K562 (cell line): Measurements from ENCODE around the gene ALOXE3. TPM values are rescaled to one million over a fixed set of nuclear protein-coding genes. Genes with fewer than 3 reads are reported as not detected.

Source experiments
- ATAC-seq: fragments of 200-7000 bp; cut with Tn5 transposase; 3 replicates; pipeline ENCODE4 v1.9.1; 2020; ENCODE audit warnings: moderate library complexity
- BruUV-seq: library from RNA; stranded (reverse); fragments of 400-500 nt; replicated peaks from 2 replicates; lab custom pipeline; 2021; lab: Mats Ljungman, UMichigan
- CTCF ChIA-PET: fragments of 300-600 bp; formaldehyde crosslinking; extraction: SDS; loops from one replicate; lab custom pipeline; 2021; ENCODE audit warnings: low intra/inter-chr PET ratio; lab: Yijun Ruan, JAX
- POLR2A ChIA-PET: fragments of 300-600, 350-650 bp; sonication (Branson Sonifier 250); formaldehyde crosslinking; extraction: SDS; loops from one replicate; lab custom pipeline; 2021; ENCODE audit warnings: antibody characterized with exemption, inconsistent platforms; lab: Yijun Ruan, JAX
- DNase-seq, 4 experiments: peaks; one replicate each; pipeline versions ENCODE4 v3.0.0 to v3.0.0-alpha.2; 2011 to 2018; ENCODE audit warnings: low spot score in 3 of 4, mixed read lengths in 3 of 4; ENCODE audit errors: extremely low read depth in 1 of 4
- FAIRE-seq: peaks from 2 replicates; lab custom pipeline; 2011; peaks lifted over from hg19 to GRCh38; lab: Jason Lieb, UNC
- H2AFZ ChIP-seq: 2 replicates; pipeline ENCODE4 v1.6.0; 2011; ENCODE audit warnings: low read depth, low read length, control low read depth, inconsistent platforms
- H3K27ac ChIP-seq: fragments of 200-600 bp; 3 replicates; pipeline ENCODE4 v1.8.0; 2011; ENCODE audit warnings: low read depth, mild to moderate bottlenecking, control low read depth, inconsistent platforms, low read length, moderate library complexity, mixed read lengths; ENCODE audit errors: extremely low read depth
- H3K27me3 ChIP-seq, 2 experiments: fragments of 300-600 bp in 1 of 2; 2 replicates in 1 of 2; 3 replicates in 1 of 2; pipeline versions ENCODE4 v1.6.0 to v1.8.0; 2011; ENCODE audit warnings: inconsistent platforms in 2 of 2, low read length in 2 of 2, mild to moderate bottlenecking in 1 of 2, mixed read lengths in 1 of 2, moderate library complexity in 1 of 2; ENCODE audit not compliant: control insufficient read depth in 2 of 2, insufficient read depth in 2 of 2
- H3K36me3 ChIP-seq: fragments of 300-600 bp; 3 replicates; pipeline ENCODE4 v1.8.0; 2011; ENCODE audit warnings: mild to moderate bottlenecking, low read length, inconsistent platforms; ENCODE audit not compliant: control insufficient read depth, insufficient read depth
- H3K4me1 ChIP-seq, 2 experiments: fragments of 200-600 bp in 1 of 2; replicated peaks in 1 of 2; 2 replicates in 1 of 2; 3 replicates in 1 of 2; pipeline versions ENCODE4 v1.5.1 to v1.8.0; 2011; ENCODE audit warnings: inconsistent platforms in 2 of 2, low read length in 2 of 2, mild to moderate bottlenecking in 1 of 2, mixed read lengths in 1 of 2, moderate library complexity in 1 of 2; ENCODE audit not compliant: control insufficient read depth in 2 of 2, insufficient read depth in 2 of 2
- H3K4me2 ChIP-seq: 2 replicates; pipeline ENCODE4 v1.6.1; 2011; ENCODE audit warnings: low read length, control low read depth, inconsistent platforms, mixed read lengths; ENCODE audit not compliant: insufficient read depth
- H3K4me3 ChIP-seq: fragments of 200-600 bp; sonication (generic), shearing (Covaris generic); 2 replicates; pipeline ENCODE4 v1.5.1; 2016; ENCODE audit warnings: control low read depth, inconsistent platforms
- H3K79me2 ChIP-seq: fragments of 200-600 bp; 3 replicates; pipeline ENCODE4 v1.8.0; 2011; ENCODE audit warnings: low read length, inconsistent platforms; ENCODE audit not compliant: control insufficient read depth, insufficient read depth
- H3K9ac ChIP-seq, 2 experiments: 2 replicates each; pipeline versions ENCODE4 v1.6.0 to v1.6.1; 2011; ENCODE audit warnings: low read depth in 2 of 2, low read length in 2 of 2, control low read depth in 1 of 2, inconsistent platforms in 1 of 2, mild to moderate bottlenecking in 1 of 2, mixed read lengths in 1 of 2; ENCODE audit not compliant: insufficient read depth in 1 of 2
- H3K9me1 ChIP-seq: one replicate; pipeline ENCODE4 v1.6.0; 2011; ENCODE audit warnings: inconsistent platforms, mild to moderate bottlenecking, low read length, moderate library complexity; ENCODE audit not compliant: control insufficient read depth, insufficient read depth
- H3K9me3 ChIP-seq: replicated peaks from 2 replicates; pipeline ENCODE4 v1.5.1; 2011; ENCODE audit warnings: low read depth, low read length, inconsistent platforms; ENCODE audit not compliant: control insufficient read depth, insufficient read depth
- H4K20me1 ChIP-seq: replicated peaks from 2 replicates; pipeline ENCODE4 v1.6.1; 2011; ENCODE audit warnings: low read length, inconsistent platforms, mixed read lengths; ENCODE audit not compliant: control insufficient read depth, insufficient read depth
- CBFB ChIP-seq: sonication (generic); formaldehyde crosslinking; IDR thresholded peaks from 2 replicates; pipeline ENCODE4 v1.4.0; 2020; ENCODE audit warnings: mild to moderate bottlenecking, missing genetic modification reagents
- IFI16 ChIP-seq: fragments of 250-450 bp; sonication (Bioruptor Pico); IDR thresholded peaks from 2 replicates; pipeline ENCODE4 v2.1.2; 2022; ENCODE audit warnings: mild to moderate bottlenecking, inconsistent platforms
- KDM1A ChIP-seq, 2 experiments: fragments of 450-650 bp; IDR thresholded peaks; 2 replicates each; pipeline ENCODE4 v1.6.1; 2016; ENCODE audit warnings: mild to moderate bottlenecking in 2 of 2
- SMC3 ChIP-seq: conservative IDR thresholded peaks from 2 replicates; pipeline ENCODE4 v1.6.1; 2011; ENCODE audit warnings: low read depth, low read length, improper control_type of control experiment; ENCODE audit not compliant: insufficient read depth
- STAG1 ChIP-seq: sonication (generic); formaldehyde crosslinking; IDR thresholded peaks from 2 replicates; pipeline ENCODE4 v1.5.0; 2020; ENCODE audit warnings: missing genetic modification reagents, borderline replicate concordance
- ZFP1 ChIP-seq: fragments of 450-650 bp; formaldehyde crosslinking; IDR thresholded peaks from 2 replicates; pipeline ENCODE4 v1.4.0; 2020; ENCODE audit warnings: mild to moderate bottlenecking, mixed read lengths
- ZNF384 ChIP-seq: IDR thresholded peaks from 2 replicates; pipeline ENCODE4 v1.6.1; 2012; ENCODE audit warnings: low read depth, low read length, improper control_type of control experiment
- WGBS: fragments of 100-300 bp; shearing (Covaris generic); methylation state at CpG from one replicate; pipeline ENCODE4 v1.1.6; 2016; ENCODE audit warnings: low coverage, mixed read lengths; ENCODE audit not compliant: insufficient coverage; ENCODE audit errors: missing lambda C conversion rate; 5-methylcytosine and 5-hydroxymethylcytosine counted together
- in situ Hi-C: fragments of 300-500 bp; cut with MboI; formaldehyde crosslinking; loops from 4 replicates; pipeline ENCODE4 v1.15.0; 2018; ENCODE audit warnings: inconsistent platforms, mixed read lengths
- intact Hi-C: fragments of 100-400 bp; cut with micrococcal nuclease; formaldehyde crosslinking; loops from 2 replicates; pipeline ENCODE4 v1.14.2; 2022
- polyA plus RNA-seq, 8 experiments: library from polyadenylated mRNA; depleted of rRNA in 4 of 8; stranded (reverse) in 5 of 8; unstranded in 3 of 8; fragments of >200 nt; fragmentation: Nextera tagmentation in 2 of 8; fragmentation: Illumina TruSeq in 1 of 8; extraction: Ambion mirVana in 2 of 8; extraction: Trizol in 1 of 8; gene quantifications; 2 replicates each; pipeline versions ENCODE4 v1.2.1 to v1.2.3, GENCODE V29; 2011 to 2014; ENCODE audit warnings: inconsistent platforms in 1 of 8, missing spikeins in 1 of 8
- total RNA-seq, 7 experiments: library from RNA; depleted of rRNA in 6 of 7; stranded (reverse); fragments of >200 nt in 6 of 7; fragmentation: Illumina TruSeq in 2 of 7; extraction: Trizol in 2 of 7; gene quantifications; 2 replicates each; pipeline versions ENCODE4 v1.2.1 to v1.2.3, GENCODE V29; 2011 to 2021; ENCODE audit warnings: low replicate concordance in 1 of 7
- TF ChIP-seq, protein P1 (sequence below): fragments of 250-450 bp; sonication (Bioruptor Pico); IDR thresholded peaks from 2 replicates; pipeline ENCODE4 v1.4.0; 2020; ENCODE audit warnings: mild to moderate bottlenecking
- TF ChIP-seq, protein P2 (sequence below), 2 experiments: fragments of 450-650 bp; IDR thresholded peaks; 2 replicates each; pipeline ENCODE4 v1.6.1; 2016; ENCODE audit warnings: mild to moderate bottlenecking in 2 of 2, borderline replicate concordance in 1 of 2, low read depth in 1 of 2, moderate library complexity in 1 of 2

ALOXE3 gene
- total and polyA plus RNA-seq, 9 of the 15 experiments (the other 6 are each of a cell fraction or from before 2014, with no cell fraction given) = 0.04 TPM; not detected in 8

GRCh38 chr17:8060274-8060673 is 58.0 kb downstream of the ALOXE3 start (continued):
- TF ChIP-seq STAG1 (peak; percentile 18; the same call in 1 of the 2 replicates), SMC3 (0 out of 2 replicates have a peak, but pooled peaks have one; percentile 28)

GRCh38 chr17:8059131-8059530 is 59.2 kb downstream of the ALOXE3 start:
- no peaks in the 10 kb centered on the region for H3K9me3 ChIP-seq
- ChIA-PET CTCF (interaction anchor here (0.5 to 3.4 kb wide), 6 partner anchors 34 to 788 kb away, joined by 3 to 17 read pairs (median 4); no protein-coding TSS in a partner anchor), POLR2A (interaction anchor here (0.6 kb wide), 1 partner anchor 93 kb away, joined by 3 read pairs; the partner anchor contains the start of gene PER1)
- H2AFZ ChIP-seq = no peak overlapping the region
- BruUV-seq = no TSS peak
- H3K4me2 ChIP-seq = no peak overlapping the region
- ATAC-seq (no peak), FAIRE-seq (no peak), DNase-seq (no peak)
- no peak overlapping the region for H3K4me3 ChIP-seq
- no peaks in the 10 kb centered on the region for H3K36me3 ChIP-seq
- no peak overlapping the region for H3K9ac ChIP-seq
- H3K79me2 ChIP-seq = no peaks in the 10 kb centered on the region
- intact Hi-C loops (loop anchor here (10.0 kb wide), 1 partner anchor 64 kb away; no protein-coding TSS in a partner anchor), in situ Hi-C loops (loop anchor here (5.0 to 25.0 kb wide), 3 partner anchors 147 to 928 kb away; partner anchors contain the start of gene MFSD6L)
- no peaks in the 10 kb centered on the region for H3K9me1 ChIP-seq
- no peak overlapping the region for H3K27ac ChIP-seq
- 2% methylated on average over 6 of the region's 7 CpGs for WGBS
- H3K4me1 ChIP-seq = peaks cover under 1 to 8% of the 10 kb centered on the region in 2 experiments; a peak in 3 of 5 replicates
- H4K20me1 ChIP-seq = no peaks in the 10 kb centered on the region
- H3K27me3 ChIP-seq = 0 out of 5 replicates have a peak, but pooled peaks cover 0 to 3% of the 10 kb centered on the region in 2 experiments
- TF ChIP-seq, protein P1, sequence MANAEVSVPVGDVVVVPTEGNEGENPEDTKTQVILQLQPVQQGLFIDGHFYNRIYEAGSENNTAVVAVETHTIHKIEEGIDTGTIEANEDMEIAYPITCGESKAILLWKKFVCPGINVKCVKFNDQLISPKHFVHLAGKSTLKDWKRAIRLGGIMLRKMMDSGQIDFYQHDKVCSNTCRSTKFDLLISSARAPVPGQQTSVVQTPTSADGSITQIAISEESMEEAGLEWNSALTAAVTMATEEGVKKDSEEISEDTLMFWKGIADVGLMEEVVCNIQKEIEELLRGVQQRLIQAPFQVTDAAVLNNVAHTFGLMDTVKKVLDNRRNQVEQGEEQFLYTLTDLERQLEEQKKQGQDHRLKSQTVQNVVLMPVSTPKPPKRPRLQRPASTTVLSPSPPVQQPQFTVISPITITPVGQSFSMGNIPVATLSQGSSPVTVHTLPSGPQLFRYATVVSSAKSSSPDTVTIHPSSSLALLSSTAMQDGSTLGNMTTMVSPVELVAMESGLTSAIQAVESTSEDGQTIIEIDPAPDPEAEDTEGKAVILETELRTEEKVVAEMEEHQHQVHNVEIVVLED (CRISPR knock-in tag) = no peak
- TF ChIP-seq KDM1A (IDR thresholded peaks at IDR 0.05) = no peak
- TF ChIP-seq CBFB (CRISPR knock-in tag) = no peak
- no peak for TF ChIP-seq IFI16 (CRISPR knock-in tag)
- no peak for TF ChIP-seq ZNF384
- TF ChIP-seq ZFP1 (CRISPR knock-in tag) = no peak
- TF ChIP-seq, protein P2, sequence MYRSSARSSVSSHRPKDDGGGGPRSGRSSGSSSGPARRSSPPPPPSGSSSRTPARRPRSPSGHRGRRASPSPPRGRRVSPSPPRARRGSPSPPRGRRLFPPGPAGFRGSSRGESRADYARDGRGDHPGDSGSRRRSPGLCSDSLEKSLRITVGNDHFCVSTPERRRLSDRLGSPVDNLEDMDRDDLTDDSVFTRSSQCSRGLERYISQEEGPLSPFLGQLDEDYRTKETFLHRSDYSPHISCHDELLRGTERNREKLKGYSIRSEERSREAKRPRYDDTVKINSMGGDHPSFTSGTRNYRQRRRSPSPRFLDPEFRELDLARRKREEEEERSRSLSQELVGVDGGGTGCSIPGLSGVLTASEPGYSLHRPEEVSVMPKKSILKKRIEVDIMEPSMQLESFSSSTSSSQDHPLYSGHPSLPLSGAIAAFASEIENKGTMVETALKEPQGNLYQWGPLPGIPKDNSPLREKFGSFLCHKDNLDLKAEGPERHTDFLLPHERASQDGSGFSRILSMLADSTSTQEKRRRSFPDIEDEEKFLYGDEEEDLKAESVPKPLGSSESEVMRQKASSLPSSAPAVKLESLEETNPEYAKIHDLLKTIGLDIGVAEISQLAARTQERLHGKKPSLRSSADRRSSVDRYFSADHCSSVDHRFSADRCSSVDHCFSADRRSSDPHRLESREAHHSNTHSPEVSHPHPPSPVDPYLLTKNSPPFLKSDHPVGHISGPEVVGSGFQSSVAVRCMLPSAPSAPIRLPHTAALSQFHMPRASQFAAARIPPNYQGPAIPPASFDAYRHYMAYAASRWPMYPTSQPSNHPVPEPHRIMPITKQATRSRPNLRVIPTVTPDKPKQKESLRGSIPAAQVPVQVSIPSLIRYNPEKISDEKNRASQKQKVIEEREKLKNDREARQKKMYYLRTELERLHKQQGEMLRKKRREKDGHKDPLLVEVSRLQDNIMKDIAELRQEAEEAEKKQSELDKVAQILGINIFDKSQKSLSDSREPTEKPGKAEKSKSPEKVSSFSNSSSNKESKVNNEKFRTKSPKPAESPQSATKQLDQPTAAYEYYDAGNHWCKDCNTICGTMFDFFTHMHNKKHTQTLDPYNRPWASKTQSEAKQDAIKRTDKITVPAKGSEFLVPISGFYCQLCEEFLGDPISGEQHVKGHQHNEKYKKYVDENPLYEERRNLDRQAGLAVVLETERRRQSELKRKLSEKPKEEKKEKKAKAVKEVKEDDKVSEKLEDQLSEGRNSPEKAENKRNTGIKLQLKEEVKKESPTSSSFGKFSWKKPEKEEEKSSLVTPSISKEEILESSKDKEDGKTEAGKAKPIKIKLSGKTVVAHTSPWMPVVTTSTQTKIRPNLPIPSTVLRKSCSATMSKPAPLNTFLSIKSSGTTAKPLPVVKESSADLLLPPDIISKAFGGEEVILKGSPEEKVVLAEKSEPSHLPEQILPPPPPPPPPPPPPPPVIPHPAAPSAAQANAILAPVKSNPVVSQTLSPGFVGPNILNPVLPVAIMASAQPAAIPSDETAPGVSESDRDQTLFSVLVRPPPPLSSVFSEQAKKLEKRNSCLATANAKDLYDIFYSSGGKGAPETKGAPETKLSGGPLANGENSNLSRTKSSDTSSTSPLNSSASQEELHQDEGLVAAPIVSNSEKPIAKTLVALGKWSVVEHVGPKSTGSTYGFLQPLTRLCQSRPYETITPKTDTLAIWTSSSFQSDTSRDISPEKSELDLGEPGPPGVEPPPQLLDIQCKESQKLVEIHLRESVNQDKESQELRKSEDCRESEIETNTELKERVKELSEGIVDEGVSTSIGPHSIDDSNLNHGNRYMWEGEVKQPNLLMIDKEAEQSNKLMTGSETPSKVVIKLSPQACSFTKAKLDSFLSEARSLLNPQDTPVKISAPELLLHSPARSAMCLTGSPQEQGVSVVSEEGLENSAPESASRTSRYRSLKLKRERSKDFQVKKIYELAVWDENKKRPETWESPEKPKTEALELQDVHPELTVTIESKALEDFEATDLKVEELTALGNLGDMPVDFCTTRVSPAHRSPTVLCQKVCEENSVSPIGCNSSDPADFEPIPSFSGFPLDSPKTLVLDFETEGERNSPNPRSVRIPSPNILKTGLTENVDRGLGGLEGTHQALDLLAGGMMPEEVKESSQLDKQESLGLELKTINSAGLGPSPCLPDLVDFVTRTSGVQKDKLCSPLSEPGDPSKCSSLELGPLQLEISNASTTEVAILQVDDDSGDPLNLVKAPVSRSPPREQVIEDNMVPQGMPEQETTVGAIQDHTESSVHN (IDR thresholded peaks at IDR 0.05; ENCODE audit: borderline replicate concordance in 1 of 2, low read depth in 1 of 2) = no peak
